ENCODE measurements around the gene FAM149B1.

Gene FAM149B1

DNA sequence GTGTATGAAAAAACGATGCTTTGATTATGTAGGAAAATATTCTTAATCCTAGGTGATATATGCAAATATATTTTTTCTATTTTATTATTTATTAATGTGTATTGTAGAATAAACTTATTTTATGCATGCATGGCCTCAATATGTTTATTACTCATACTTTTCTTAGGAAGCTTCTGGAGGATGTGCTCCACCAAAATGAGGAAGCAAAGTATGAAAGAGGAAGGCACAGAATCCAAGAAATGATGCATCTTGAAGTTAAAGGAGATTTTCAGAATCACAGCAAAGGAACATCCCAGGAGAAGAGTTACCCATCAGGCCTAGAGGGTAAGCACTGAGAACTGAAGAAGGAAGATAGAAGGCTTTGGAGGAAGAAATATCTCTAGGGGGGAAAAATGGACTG is 119.5 kb downstream of the FAM149B1 start:
- no peak for DNase-seq (ENCODE audit: low spot score)

DNA sequence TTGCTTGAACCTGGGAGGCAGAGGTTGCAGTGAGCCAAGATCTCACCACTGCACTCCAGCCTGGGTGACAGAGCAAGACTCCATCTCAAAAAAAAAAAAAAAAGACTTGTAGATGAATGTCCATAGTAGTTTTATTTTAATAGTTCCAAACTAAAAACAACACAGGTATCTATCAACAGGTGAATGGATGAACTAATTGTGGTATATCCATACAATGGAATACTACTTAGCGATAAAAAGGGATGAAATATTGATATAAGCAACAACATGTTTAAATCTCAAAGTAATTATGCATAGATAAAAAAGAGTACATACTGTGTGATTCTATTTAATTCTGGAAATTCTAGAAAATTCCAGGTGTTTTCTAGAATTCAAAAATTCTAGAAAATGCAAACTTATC is 122.0 kb downstream of the FAM149B1 start:
- no peak for DNase-seq (ENCODE audit: low spot score)

DNA sequence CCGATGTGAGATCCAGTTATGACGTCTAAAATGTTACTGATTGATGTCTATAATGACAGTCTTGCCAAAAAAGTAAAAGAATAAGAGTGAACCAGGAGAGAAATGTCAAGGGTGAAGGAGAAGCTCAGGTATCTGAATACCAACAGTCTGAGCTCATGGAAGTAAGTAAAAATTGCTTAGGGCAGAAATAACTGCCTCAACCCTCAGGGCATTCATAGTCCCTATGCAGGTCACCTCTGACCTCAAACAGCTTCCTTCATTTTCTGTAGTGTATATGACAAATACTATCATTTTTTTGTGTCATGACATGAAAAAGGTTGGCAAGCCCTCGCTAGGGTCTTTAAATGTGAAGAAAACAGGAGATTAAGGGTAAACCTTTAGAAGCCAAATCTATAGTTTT is 125.5 kb downstream of the FAM149B1 start:
- DNase-seq (ENCODE audit: low spot score): no peak

All from GM03348 (cell line).